ENCODE data around the gene GCNT1. TPM values are rescaled to one million over a fixed set of nuclear protein-coding genes. Genes with fewer than 3 reads are reported as not detected.
"Not testable (repeated sequence)": the region's sequence is repeated elsewhere in the genome, so short reads cannot be mapped to it uniquely, and the experiment has no call there.

Gene GCNT1
- polyA plus RNA-seq, 2 of the 4 experiments (the other 2 are of a cell fraction), result 1.0 to 2.2 TPM

DNA sequence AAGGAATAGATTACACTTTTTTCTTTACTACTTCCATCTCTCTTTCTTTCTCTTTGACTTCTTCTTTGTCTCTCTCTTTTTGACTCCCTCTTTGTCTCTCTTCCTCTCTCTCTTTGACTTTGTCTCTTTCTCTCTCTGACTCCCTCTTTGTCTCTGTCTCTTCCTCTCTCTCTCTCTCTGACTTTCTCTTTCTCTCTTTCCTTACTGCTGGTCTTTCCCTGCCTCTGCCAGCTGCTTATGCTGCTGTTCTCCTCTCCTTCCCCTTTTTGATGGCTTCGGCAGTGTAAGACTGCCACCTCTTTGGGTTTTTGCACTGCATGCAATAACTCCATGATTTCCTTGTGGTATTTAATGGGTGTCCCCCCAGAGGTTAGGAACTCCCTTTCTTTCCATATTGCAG lies 32.1 kb downstream of the GCNT1 start:
- H3K4me2 ChIP-seq; H3K9me3 ChIP-seq; ATAC-seq; CTCF ChIA-PET; H3K4me3 ChIP-seq; FAIRE-seq; H3K4me1 ChIP-seq; POLR2A ChIA-PET; H3K27ac ChIP-seq; DNase-seq (ENCODE audit: low read depth in 1 of 2, low spot score in 1 of 2): not testable (repeated sequence)
- 95% methylated on average over 1 of the region's 1 CpG for WGBS (ENCODE audit: missing lambda C conversion rate)

- DNase-seq (ENCODE audit: low read depth in 1 of 2, low spot score in 1 of 2); H3K27ac ChIP-seq; FAIRE-seq; H3K4me2 ChIP-seq; H3K9me3 ChIP-seq; POLR2A ChIA-PET; H3K4me1 ChIP-seq; ATAC-seq; H3K4me3 ChIP-seq: not testable (repeated sequence)
- WGBS (ENCODE audit: missing lambda C conversion rate), result 24% methylated on average over 1 of the region's 1 CpG
- CTCF ChIA-PET, result interaction anchor here (1.2 kb wide), 1 partner anchor 10 kb away, joined by 5 read pairs; no protein-coding TSS in a partner anchor
Observed at GRCh38 chr9:76493496-76493895, 34.5 kb downstream of the GCNT1 start.

GRCh38 chr9:76500061-76500460 lies 41.1 kb downstream of the GCNT1 start:
- Histone ChIP-seq H3K9me3 (no peaks in the 10 kb centered on the region), H3K27ac (no peak overlapping the region), H3K4me1 (no peaks in the 10 kb centered on the region), H3K4me3 (no peak overlapping the region), H3K4me2 (no peak overlapping the region)
- ChIA-PET CTCF (interaction anchor here (0.7 kb wide), 1 partner anchor 18 kb away, joined by 3 read pairs; no protein-coding TSS in a partner anchor), POLR2A (no interaction called here)
- ATAC-seq (no peak), FAIRE-seq (no peak), DNase-seq (ENCODE audit: low read depth in 1 of 2, low spot score in 1 of 2) (no peak)
- 19% methylated on average over 1 of the region's 1 CpG for WGBS (ENCODE audit: missing lambda C conversion rate)
- TF ChIP-seq BHLHE40 (IDR thresholded peaks at IDR 0.05; ENCODE audit: low read depth, low read length), result no peak
- no peak for TF ChIP-seq FOXS1 (CRISPR knock-in tag; IDR thresholded peaks at IDR 0.05)
- TF ChIP-seq FOSB (CRISPR knock-in tag; IDR thresholded peaks at IDR 0.05), result no peak
- no peak for TF ChIP-seq HOXB13 (CRISPR knock-in tag; IDR thresholded peaks at IDR 0.05; ENCODE audit: low read depth)
- no peak for TF ChIP-seq EP300 (IDR thresholded peaks at IDR 0.05)
- TF ChIP-seq HOXA7 (CRISPR knock-in tag; IDR thresholded peaks at IDR 0.05), result no peak
- no peak for TF ChIP-seq CBX2 (IDR thresholded peaks at IDR 0.05; ENCODE audit: borderline replicate concordance, low read depth)
- TF ChIP-seq CHD2 (IDR thresholded peaks at IDR 0.05; ENCODE audit: low read length, partially characterized antibody), result no peak
- no peak for TF ChIP-seq ZNF302 (CRISPR knock-in tag; IDR thresholded peaks at IDR 0.05)
- TF ChIP-seq CBX8 (IDR thresholded peaks at IDR 0.05), result no peak
- TF ChIP-seq CHD4 (IDR thresholded peaks at IDR 0.05; ENCODE audit: borderline replicate concordance), result no peak
- no peak for TF ChIP-seq HEYL (CRISPR knock-in tag; IDR thresholded peaks at IDR 0.05)
- no peak for TF ChIP-seq GATA3 (IDR thresholded peaks at IDR 0.05; ENCODE audit: borderline replicate concordance)
- TF ChIP-seq EHMT2 (IDR thresholded peaks at IDR 0.05; ENCODE audit: low read depth), result no peak
- no peak for TF ChIP-seq RARB (CRISPR knock-in tag; IDR thresholded peaks at IDR 0.05)

GRCh38 chr9:76502746-76503145 lies 43.8 kb downstream of the GCNT1 start:
- DNase-seq (ENCODE audit: low read depth in 1 of 2, low spot score in 1 of 2) (no peak), ATAC-seq (no peak), FAIRE-seq (no peak)
- H3K4me1 ChIP-seq, result no peaks in the 10 kb centered on the region
- H3K4me2 ChIP-seq, result no peak overlapping the region
- ChIA-PET CTCF (interaction anchor here (1.2 kb wide), 1 partner anchor 200 kb away, joined by 3 read pairs; no protein-coding TSS in a partner anchor), POLR2A (no interaction called here)
- no peak overlapping the region for H3K27ac ChIP-seq
- TF ChIP-seq ESRRA (IDR thresholded peaks at IDR 0.05; ENCODE audit: borderline replicate concordance, low read length), result no peak
- TF ChIP-seq CBX2 (IDR thresholded peaks at IDR 0.05; ENCODE audit: borderline replicate concordance, low read depth), result no peak
- no peak for TF ChIP-seq GATA3 (IDR thresholded peaks at IDR 0.05; ENCODE audit: borderline replicate concordance)
- TF ChIP-seq, protein P1, sequence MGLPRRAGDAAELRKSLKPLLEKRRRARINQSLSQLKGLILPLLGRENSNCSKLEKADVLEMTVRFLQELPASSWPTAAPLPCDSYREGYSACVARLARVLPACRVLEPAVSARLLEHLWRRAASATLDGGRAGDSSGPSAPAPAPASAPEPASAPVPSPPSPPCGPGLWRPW (IDR thresholded peaks at IDR 0.05), result no peak
- no peak for TF ChIP-seq MAFK (IDR thresholded peaks at IDR 0.05; ENCODE audit: partially characterized antibody)
- no peak for TF ChIP-seq SREBF2 (IDR thresholded peaks at IDR 0.05)
- TF ChIP-seq ZSCAN20 (CRISPR knock-in tag; IDR thresholded peaks at IDR 0.05), result no peak
- no peak for TF ChIP-seq RAD21 (conservative IDR thresholded peaks at IDR 0.05 in 1 of 2, IDR thresholded peaks at IDR 0.05 in 1 of 2)
- no peak for TF ChIP-seq MAZ (IDR thresholded peaks at IDR 0.05; ENCODE audit: borderline replicate concordance, low read depth, low read length)
- TF ChIP-seq HEYL (CRISPR knock-in tag; IDR thresholded peaks at IDR 0.05), result no peak
- no peak for TF ChIP-seq HMGXB4 (CRISPR knock-in tag; IDR thresholded peaks at IDR 0.05; ENCODE audit: borderline replicate concordance)
- no peak for TF ChIP-seq FOSB (CRISPR knock-in tag; IDR thresholded peaks at IDR 0.05)
- no peak for TF ChIP-seq RARB (CRISPR knock-in tag; IDR thresholded peaks at IDR 0.05)
- TF ChIP-seq SMC3 (IDR thresholded peaks at IDR 0.05), result no peak
- no peak for TF ChIP-seq HOXA7 (CRISPR knock-in tag; IDR thresholded peaks at IDR 0.05)
- TF ChIP-seq MAX (IDR thresholded peaks at IDR 0.05), result no peak
- TF ChIP-seq ZNF302 (CRISPR knock-in tag; IDR thresholded peaks at IDR 0.05), result no peak
- TF ChIP-seq, protein P2, sequence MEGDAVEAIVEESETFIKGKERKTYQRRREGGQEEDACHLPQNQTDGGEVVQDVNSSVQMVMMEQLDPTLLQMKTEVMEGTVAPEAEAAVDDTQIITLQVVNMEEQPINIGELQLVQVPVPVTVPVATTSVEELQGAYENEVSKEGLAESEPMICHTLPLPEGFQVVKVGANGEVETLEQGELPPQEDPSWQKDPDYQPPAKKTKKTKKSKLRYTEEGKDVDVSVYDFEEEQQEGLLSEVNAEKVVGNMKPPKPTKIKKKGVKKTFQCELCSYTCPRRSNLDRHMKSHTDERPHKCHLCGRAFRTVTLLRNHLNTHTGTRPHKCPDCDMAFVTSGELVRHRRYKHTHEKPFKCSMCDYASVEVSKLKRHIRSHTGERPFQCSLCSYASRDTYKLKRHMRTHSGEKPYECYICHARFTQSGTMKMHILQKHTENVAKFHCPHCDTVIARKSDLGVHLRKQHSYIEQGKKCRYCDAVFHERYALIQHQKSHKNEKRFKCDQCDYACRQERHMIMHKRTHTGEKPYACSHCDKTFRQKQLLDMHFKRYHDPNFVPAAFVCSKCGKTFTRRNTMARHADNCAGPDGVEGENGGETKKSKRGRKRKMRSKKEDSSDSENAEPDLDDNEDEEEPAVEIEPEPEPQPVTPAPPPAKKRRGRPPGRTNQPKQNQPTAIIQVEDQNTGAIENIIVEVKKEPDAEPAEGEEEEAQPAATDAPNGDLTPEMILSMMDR (IDR thresholded peaks at IDR 0.05), result no peak
- WGBS (ENCODE audit: missing lambda C conversion rate), result 52% methylated on average over 6 of the region's 6 CpGs
- H3K4me3 ChIP-seq, result no peak overlapping the region
- no peaks in the 10 kb centered on the region for H3K9me3 ChIP-seq
